CD4-positive, alpha-beta T cell treated with Interleukin-15 for 4 hours (primary cell): Measurements from ENCODE around the gene IRGQ.
A peak's percentile ranks its signal among the peaks of the same experiment; 100 is the strongest.
"Not testable (repeated sequence)": the region's sequence is repeated elsewhere in the genome, so short reads cannot be mapped to it uniquely, and the experiment has no call there.

Experiments used
- DNase-seq: peaks from one replicate; pipeline ENCODE4 v3.0.0-alpha.2; 2020; ENCODE audit warnings: low spot score

Gene IRGQ, protein sequence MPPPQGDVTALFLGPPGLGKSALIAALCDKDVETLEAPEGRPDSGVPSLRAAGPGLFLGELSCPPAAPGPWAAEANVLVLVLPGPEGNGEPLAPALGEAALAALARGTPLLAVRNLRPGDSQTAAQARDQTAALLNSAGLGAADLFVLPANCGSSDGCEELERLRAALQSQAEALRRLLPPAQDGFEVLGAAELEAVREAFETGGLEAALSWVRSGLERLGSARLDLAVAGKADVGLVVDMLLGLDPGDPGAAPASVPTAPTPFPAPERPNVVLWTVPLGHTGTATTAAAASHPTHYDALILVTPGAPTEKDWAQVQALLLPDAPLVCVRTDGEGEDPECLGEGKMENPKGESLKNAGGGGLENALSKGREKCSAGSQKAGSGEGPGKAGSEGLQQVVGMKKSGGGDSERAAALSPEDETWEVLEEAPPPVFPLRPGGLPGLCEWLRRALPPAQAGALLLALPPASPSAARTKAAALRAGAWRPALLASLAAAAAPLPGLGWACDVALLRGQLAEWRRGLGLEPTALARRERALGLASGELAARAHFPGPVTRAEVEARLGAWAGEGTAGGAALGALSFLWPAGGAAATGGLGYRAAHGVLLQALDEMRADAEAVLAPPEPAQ

DNA sequence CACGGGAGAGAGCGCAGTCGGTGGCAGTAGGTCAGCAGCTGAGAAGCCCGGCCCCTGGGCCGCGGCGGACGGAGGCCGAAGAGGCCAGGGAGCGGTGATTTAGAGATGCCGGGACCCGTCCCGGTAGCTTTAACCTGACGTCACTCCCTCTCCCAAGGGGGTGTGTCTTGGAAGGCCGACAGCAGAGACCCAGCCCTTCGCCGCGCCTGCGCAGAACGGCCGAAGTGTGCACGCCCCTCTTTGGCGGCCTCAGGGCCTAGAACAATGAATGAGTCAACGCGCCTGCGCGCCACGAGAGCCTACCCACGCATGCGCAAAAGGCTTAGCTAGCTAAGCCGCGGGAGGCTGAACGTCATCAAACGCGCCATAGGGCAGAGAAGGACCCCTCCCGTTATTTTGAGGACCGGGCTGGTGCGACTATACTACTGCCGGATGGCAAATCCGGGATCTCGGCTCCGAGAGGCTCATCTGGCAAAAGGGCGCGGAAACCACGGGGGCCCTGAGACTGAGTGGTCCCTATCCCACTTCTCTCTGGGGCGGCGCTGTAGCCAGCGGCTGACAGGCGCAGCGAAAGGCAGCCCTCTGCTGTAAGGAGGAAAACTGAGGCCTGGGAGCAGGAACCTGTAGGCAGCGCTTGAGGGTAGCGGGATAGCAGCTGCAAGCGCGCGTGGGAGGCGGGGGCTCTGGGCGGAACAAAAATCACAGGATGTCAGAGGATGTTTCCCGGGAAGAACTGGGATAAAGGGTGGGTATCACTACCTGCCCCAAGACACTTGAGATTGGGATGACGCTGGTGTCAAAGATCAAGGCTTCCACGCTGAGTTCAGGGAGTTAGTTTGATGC, at the start of gene IRGQ, which contains the start of gene ZNF576:
IRGQ (minus strand) TSS at position 136 of the 843 bp plus-strand sequence. CDS start 796 bp downstream, outside the sequence.
ZNF576 (plus strand) TSS at position 597 of the 843 bp plus-strand sequence. CDS start 514 bp downstream, outside the sequence.
- peak; percentile 100 for DNase-seq

- no peak for DNase-seq
Observed at GRCh38 chr19:43644181-43644580, 48.2 kb upstream of the IRGQ start.

- DNase-seq, result no peak
Observed at GRCh38 chr19:43643326-43643725, 47.4 kb upstream of the IRGQ start.

GRCh38 chr19:43642531-43642930, 46.6 kb upstream of the IRGQ start:
- DNase-seq, result no peak

- DNase-seq, result no peak
Observed at GRCh38 chr19:43641333-43641732, 45.4 kb upstream of the IRGQ start.

DNA sequence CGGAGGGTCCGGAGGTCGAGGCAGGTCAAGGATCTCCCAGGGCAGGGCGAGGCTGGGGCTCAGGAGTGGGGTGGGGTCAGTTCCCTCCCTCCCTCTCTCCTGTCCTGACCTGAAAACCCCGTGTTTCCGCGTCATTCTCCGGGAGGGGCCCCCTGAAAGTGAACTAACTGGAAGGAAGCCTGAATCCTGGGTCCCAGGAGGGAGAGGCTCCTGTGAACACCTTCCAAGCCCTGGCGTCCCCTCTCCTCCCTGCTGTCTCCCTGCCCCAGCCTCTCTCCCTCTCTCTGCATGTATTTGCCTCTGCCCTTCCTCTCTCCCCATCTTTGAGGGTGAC, 44.5 kb upstream of the IRGQ start:
- DNase-seq, result no peak

- DNase-seq, result peak; percentile 32
Observed at GRCh38 chr19:43639519-43640423, 43.8 kb upstream of the IRGQ start, which contains the start of gene CADM4. CADM4 (minus strand) TSS chr19:43639850; CDS start chr19:43639790, 60 bp downstream.

- DNase-seq, result no peak
Observed at GRCh38 chr19:43638995-43639518, 43.1 kb upstream of the IRGQ start.

DNA sequence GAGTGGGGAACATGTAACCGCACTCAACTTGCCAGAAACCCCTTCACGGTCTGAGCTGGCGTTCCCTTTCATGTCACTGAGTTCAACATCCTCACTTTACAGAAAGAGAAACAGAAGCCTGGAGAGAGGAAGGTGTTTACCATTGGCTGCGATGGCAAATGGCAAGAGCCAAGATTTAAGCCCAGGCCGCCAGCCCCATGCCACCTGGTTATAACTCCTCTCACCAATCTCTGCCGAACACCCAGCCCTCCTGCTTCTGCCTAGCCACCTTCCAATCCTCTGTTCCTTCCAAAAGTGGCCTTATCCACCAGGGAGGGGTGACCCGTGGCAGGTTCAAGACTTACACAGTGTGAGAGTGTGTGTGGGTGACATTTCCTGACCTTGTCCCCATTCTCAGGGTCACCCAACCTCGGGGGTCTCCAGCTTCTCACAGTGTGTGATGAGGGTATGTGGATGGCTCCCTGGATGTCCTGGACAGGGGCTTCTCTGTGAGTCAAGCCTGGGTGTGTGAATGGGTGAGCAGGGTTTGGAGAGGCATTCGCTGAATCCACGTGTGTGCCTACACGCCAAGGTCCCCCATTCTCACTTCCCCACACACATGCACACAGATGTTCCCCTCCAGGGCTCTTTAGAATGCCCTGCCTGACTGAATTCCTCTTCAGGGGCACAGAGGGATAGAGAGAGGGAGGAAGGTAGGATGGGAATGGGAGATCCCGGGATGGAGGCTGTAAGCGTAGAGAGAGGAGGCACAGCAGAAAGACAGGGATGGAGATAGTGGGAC, 42.5 kb upstream of the IRGQ start:
- no peak for DNase-seq

- DNase-seq, result no peak
Observed at GRCh38 chr19:43636121-43636683, 40.3 kb upstream of the IRGQ start.

GRCh38 chr19:43635561-43635940, 39.6 kb upstream of the IRGQ start:
- DNase-seq, result not testable (repeated sequence)

- DNase-seq, result no peak
Observed at GRCh38 chr19:43634872-43635560, 39.1 kb upstream of the IRGQ start.

- no peak for DNase-seq
Observed at GRCh38 chr19:43634506-43634871, 38.6 kb upstream of the IRGQ start.

DNA sequence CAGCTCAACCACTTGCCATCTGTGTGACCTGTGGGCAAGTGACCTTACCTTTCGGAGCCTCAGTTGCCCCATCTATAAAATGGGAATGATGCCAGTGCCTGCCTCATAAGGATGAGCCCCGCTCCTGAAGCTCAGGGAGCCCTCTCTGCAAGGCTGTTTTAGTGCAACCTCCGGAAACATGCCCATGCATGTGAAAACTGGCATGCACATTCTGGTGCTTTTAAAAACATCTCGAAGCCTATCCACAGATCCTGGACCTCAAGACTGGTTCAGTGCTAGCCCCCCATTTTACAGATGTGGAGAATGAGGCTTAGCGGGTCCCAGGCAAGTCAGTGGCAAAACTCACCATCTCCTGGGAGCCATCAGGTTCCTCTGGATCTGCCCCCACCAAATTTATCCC, 38.1 kb upstream of the IRGQ start:
- DNase-seq, result no peak

DNA sequence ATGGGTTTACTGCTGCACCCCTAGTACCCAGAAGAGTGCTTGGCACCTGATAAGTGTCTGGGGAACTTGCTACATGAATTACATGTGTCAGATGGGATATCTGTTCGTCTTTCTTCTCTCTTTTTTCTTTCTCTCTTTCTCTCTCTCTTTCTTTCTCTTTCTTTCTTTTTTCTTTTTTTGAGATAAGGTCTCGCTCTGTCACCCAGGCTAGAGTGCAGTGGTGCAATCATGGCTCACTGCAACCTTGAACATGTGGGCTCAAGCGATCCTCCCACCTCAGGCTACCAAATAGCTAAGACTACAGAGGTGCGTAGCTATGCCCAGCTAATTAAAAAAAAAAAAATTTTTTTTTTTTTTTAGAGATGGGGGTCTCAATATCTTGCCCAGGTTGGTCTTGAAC, 37.6 kb upstream of the IRGQ start:
- no peak for DNase-seq

- no peak for DNase-seq
Observed at GRCh38 chr19:43631491-43631890, 35.6 kb upstream of the IRGQ start.

DNA sequence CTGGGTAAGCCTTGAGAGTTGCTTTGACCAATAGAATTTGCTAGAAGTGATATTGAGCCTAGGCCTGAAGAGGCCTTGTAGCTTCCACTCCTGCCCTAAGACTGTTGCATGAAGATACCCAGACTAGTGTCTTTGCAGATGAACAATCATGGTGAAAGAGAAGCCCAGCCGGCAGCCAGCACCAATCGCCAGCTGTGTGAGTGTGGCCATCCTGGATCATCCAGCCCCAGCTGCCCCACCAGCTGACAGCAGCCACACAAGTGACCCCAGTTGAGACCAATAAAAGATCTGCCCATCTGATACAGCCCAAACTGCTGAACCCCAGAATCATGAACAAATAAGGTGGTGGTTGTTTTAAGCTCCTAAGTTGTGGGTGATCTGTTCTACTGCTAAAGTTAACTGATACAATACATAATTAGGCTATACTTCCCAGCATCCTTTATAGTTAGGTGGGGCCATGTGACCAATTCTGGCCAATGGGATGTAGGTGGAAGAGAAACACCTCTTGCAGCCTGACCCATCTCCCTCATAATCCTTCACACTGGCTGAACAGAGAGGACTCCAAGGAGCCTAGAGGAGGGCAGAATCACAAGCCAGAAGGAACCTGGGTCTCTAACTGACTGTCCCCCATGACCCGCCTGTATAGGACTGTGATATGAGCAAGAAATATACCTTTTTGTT, 32.9 kb upstream of the IRGQ start:
- DNase-seq, result no peak

GRCh38 chr19:43626838-43627237, 30.9 kb upstream of the IRGQ start:
- DNase-seq, result no peak
